ENCODE measurements around the gene ROCK2. TPM values are rescaled to one million over a fixed set of nuclear protein-coding genes. Genes with fewer than 3 reads are reported as not detected.

ROCK2 gene
- total and polyA plus RNA-seq, 2 of the 13 experiments (the other 11 are each of a cell fraction or from before 2014, with no cell fraction given), result 38.1 to 119 TPM

- TF ChIP-seq ZNF687 (CRISPR knock-in tag; IDR thresholded peaks at IDR 0.05) (peak; percentile 91), FIP1L1 (IDR thresholded peaks at IDR 0.05; ENCODE audit: borderline replicate concordance, insufficient read depth, low read depth, low read length) (peak; percentile 72; the same call in 1 of the 2 replicates), POLR2AphosphoS5 (IDR thresholded peaks at IDR 0.05; ENCODE audit: low read depth, low read length) (peak; percentile 24), ZNF772 (CRISPR knock-in tag; IDR thresholded peaks at IDR 0.05) (peak; percentile 66; the same call in 1 of the 2 replicates), ZNF207 (IDR thresholded peaks at IDR 0.05; ENCODE audit: borderline replicate concordance) (no peak), XBP1 (CRISPR knock-in tag; IDR thresholded peaks at IDR 0.05) (no peak), RAD21 (CRISPR knock-in tag; IDR thresholded peaks at IDR 0.05) (peak; percentile 51; the same call in 1 of the 2 replicates), NR2F6 (IDR thresholded peaks at IDR 0.05) (no peak), NR2F6 (CRISPR knock-in tag; IDR thresholded peaks at IDR 0.05) (0 out of 2 replicates have a peak, but pooled peaks have one; percentile 6), NFKB2 (CRISPR knock-in tag; IDR thresholded peaks at IDR 0.05; ENCODE audit: borderline replicate concordance) (no peak; the same call in 1 of the 2 replicates), HHEX (CRISPR knock-in tag; IDR thresholded peaks at IDR 0.05) (no peak), DNMT3B (CRISPR knock-in tag; conservative IDR thresholded peaks at IDR 0.05) (no peak), NFKBIZ (CRISPR knock-in tag; IDR thresholded peaks at IDR 0.05) (0 out of 2 replicates have a peak, but pooled peaks have one; percentile 34), ZNF792 (CRISPR knock-in tag; IDR thresholded peaks at IDR 0.05) (peak; percentile 11; the same call in 1 of the 2 replicates), MIXL1 (CRISPR knock-in tag; IDR thresholded peaks at IDR 0.05) (0 out of 2 replicates have a peak, but pooled peaks have one; percentile 6), ZFP90 (CRISPR knock-in tag; IDR thresholded peaks at IDR 0.05; ENCODE audit: borderline replicate concordance) (peak; percentile 69), ZUFSP (CRISPR knock-in tag; IDR thresholded peaks at IDR 0.05; ENCODE audit: borderline replicate concordance) (no peak)
- TF ChIP-seq, protein P1, sequence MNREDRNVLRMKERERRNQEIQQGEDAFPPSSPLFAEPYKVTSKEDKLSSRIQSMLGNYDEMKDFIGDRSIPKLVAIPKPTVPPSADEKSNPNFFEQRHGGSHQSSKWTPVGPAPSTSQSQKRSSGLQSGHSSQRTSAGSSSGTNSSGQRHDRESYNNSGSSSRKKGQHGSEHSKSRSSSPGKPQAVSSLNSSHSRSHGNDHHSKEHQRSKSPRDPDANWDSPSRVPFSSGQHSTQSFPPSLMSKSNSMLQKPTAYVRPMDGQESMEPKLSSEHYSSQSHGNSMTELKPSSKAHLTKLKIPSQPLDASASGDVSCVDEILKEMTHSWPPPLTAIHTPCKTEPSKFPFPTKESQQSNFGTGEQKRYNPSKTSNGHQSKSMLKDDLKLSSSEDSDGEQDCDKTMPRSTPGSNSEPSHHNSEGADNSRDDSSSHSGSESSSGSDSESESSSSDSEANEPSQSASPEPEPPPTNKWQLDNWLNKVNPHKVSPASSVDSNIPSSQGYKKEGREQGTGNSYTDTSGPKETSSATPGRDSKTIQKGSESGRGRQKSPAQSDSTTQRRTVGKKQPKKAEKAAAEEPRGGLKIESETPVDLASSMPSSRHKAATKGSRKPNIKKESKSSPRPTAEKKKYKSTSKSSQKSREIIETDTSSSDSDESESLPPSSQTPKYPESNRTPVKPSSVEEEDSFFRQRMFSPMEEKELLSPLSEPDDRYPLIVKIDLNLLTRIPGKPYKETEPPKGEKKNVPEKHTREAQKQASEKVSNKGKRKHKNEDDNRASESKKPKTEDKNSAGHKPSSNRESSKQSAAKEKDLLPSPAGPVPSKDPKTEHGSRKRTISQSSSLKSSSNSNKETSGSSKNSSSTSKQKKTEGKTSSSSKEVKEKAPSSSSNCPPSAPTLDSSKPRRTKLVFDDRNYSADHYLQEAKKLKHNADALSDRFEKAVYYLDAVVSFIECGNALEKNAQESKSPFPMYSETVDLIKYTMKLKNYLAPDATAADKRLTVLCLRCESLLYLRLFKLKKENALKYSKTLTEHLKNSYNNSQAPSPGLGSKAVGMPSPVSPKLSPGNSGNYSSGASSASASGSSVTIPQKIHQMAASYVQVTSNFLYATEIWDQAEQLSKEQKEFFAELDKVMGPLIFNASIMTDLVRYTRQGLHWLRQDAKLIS (CRISPR knock-in tag; IDR thresholded peaks at IDR 0.05), result peak; percentile 89
- TF ChIP-seq, protein P2, sequence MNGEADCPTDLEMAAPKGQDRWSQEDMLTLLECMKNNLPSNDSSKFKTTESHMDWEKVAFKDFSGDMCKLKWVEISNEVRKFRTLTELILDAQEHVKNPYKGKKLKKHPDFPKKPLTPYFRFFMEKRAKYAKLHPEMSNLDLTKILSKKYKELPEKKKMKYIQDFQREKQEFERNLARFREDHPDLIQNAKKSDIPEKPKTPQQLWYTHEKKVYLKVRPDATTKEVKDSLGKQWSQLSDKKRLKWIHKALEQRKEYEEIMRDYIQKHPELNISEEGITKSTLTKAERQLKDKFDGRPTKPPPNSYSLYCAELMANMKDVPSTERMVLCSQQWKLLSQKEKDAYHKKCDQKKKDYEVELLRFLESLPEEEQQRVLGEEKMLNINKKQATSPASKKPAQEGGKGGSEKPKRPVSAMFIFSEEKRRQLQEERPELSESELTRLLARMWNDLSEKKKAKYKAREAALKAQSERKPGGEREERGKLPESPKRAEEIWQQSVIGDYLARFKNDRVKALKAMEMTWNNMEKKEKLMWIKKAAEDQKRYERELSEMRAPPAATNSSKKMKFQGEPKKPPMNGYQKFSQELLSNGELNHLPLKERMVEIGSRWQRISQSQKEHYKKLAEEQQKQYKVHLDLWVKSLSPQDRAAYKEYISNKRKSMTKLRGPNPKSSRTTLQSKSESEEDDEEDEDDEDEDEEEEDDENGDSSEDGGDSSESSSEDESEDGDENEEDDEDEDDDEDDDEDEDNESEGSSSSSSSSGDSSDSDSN (CRISPR knock-in tag; IDR thresholded peaks at IDR 0.05), result peak; percentile 81
Measured at GRCh38 chr2:11344956-11345677, 681 bp upstream of the ROCK2 start (continued).

Measured in HepG2 (cell line).